Gastroesophageal sphincter (tissue), 3 donors: Measurements from ENCODE around the gene MFSD2A.

Experiments
- POLR2A ChIP-seq, 2 donors: fragments of 450-650 bp; IDR thresholded peaks; one replicate each; pipeline ENCODE4 v1.6.1; 2017; ENCODE audit warnings: antibody characterized with exemption in 2 of 2, mild to moderate bottlenecking in 2 of 2, moderate library complexity in 1 of 2
- TF ChIP-seq, protein P1 (sequence below), 4 experiments: fragments of 200-600 bp in 2 of 4; fragments of 450-650 bp in 2 of 4; sonication (generic) in 1 of 4; IDR thresholded peaks; one replicate each; pipeline ENCODE4 v1.5.1; 2017 to 2019; ENCODE audit warnings: antibody characterized with exemption in 4 of 4, mild to moderate bottlenecking in 2 of 4, moderate library complexity in 2 of 4

DNA sequence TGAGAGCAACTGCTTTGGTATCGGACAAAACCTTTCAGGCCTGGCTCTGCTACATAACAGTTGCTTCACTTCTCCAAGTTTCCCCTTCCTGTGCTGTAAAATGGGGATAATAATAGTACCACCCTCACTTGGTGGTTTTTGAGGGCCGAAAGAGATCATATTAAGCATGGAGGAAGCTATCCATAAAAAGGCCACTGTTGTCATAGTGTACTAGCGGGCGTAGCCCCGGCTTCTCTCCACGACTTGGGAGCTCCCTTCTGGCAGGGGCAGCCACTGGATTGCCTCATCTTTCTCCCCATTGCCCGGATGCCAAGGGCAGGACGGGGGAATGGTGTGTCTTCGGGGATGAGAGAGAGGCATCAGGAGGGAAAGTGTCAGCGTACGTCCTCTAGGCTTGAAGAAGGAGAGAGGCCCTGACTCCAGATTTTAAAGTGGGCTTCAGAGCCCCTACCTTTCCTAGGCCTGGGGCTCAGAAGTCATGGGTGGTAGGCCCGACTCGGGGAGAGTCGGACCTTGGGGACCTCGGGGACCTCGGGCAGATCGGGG, 548 bp upstream of the MFSD2A start:
- TF ChIP-seq POLR2A (IDR thresholded peaks at IDR 0.05), result no peak
- TF ChIP-seq, protein P1, sequence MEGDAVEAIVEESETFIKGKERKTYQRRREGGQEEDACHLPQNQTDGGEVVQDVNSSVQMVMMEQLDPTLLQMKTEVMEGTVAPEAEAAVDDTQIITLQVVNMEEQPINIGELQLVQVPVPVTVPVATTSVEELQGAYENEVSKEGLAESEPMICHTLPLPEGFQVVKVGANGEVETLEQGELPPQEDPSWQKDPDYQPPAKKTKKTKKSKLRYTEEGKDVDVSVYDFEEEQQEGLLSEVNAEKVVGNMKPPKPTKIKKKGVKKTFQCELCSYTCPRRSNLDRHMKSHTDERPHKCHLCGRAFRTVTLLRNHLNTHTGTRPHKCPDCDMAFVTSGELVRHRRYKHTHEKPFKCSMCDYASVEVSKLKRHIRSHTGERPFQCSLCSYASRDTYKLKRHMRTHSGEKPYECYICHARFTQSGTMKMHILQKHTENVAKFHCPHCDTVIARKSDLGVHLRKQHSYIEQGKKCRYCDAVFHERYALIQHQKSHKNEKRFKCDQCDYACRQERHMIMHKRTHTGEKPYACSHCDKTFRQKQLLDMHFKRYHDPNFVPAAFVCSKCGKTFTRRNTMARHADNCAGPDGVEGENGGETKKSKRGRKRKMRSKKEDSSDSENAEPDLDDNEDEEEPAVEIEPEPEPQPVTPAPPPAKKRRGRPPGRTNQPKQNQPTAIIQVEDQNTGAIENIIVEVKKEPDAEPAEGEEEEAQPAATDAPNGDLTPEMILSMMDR (IDR thresholded peaks at IDR 0.05), result no peak
